Endothelial cell of umbilical vein (primary cell): ENCODE data around the gene IFITM5. TPM values are rescaled to one million over a fixed set of nuclear protein-coding genes. Genes with fewer than 3 reads are reported as not detected.

Source experiments
- BruUV-seq: library from RNA; stranded (reverse); fragments of 400-500 nt; replicated peaks from 2 replicates; lab custom pipeline; 2021; lab: Mats Ljungman, UMichigan
- CTCF ChIA-PET: fragments of 300-600, 350-600 bp; sonication (Branson Sonifier 250); formaldehyde crosslinking; loops from one replicate; lab custom pipeline; 2021; ENCODE audit warnings: antibody characterized with exemption, inconsistent platforms; lab: Charles Lee
- POLR2A ChIA-PET: fragments of 300-600, 350-600 bp; sonication (Branson Sonifier 250); formaldehyde crosslinking; loops from one replicate; lab custom pipeline; 2021; ENCODE audit warnings: antibody characterized with exemption, inconsistent platforms; lab: Charles Lee
- DNase-seq: peaks from one replicate; pipeline ENCODE4 v3.0.0-alpha.2; 2011; ENCODE audit warnings: low read depth, low spot score
- FAIRE-seq: peaks from 2 replicates; lab custom pipeline; 2011; peaks lifted over from hg19 to GRCh38; lab: Jason Lieb, UNC
- H2AFZ ChIP-seq: 2 replicates; pipeline ENCODE4 v1.6.0; 2012; ENCODE audit warnings: low read depth, low read length, control low read depth, inconsistent platforms
- H3K27ac ChIP-seq: 2 replicates; pipeline ENCODE4 v1.5.1; 2011; ENCODE audit warnings: low read depth, mild to moderate bottlenecking, control low read depth, low read length, moderate library complexity; ENCODE audit not compliant: insufficient read depth
- H3K27me3 ChIP-seq, 2 experiments: 2 replicates each; pipeline versions ENCODE4 v1.6.0 to v1.6.1; 2011; ENCODE audit warnings: low read length in 2 of 2, mixed read lengths in 1 of 2; ENCODE audit not compliant: control insufficient read depth in 2 of 2, insufficient read depth in 2 of 2
- H3K36me3 ChIP-seq, 2 experiments: 2 replicates in 1 of 2; 3 replicates in 1 of 2; pipeline ENCODE4 v1.5.1; 2011; ENCODE audit warnings: low read length in 2 of 2, mild to moderate bottlenecking in 1 of 2, moderate library complexity in 1 of 2; ENCODE audit not compliant: control insufficient read depth in 2 of 2, insufficient read depth in 2 of 2; ENCODE audit errors: extremely low read depth in 1 of 2
- H3K4me1 ChIP-seq: 3 replicates; pipeline ENCODE4 v1.5.1; 2011; ENCODE audit warnings: mild to moderate bottlenecking, low read length; ENCODE audit not compliant: control insufficient read depth, insufficient read depth; ENCODE audit errors: extremely low read depth
- H3K4me2 ChIP-seq: 2 replicates; pipeline ENCODE4 v1.6.1; 2011; ENCODE audit warnings: low read length, control low read depth, mixed read lengths; ENCODE audit not compliant: insufficient read depth
- H3K4me3 ChIP-seq, 3 experiments: fragments of 200-600 bp in 1 of 3; sonication (generic), shearing (Covaris generic) in 1 of 3; replicated peaks in 1 of 3; 2 replicates each; pipeline ENCODE4 v1.5.1; 2011 to 2016; ENCODE audit warnings: control low read depth in 3 of 3, low read length in 3 of 3, mild to moderate bottlenecking in 2 of 3, inconsistent platforms in 1 of 3, low read depth in 1 of 3, moderate library complexity in 1 of 3; ENCODE audit not compliant: insufficient read depth in 1 of 3
- H3K79me2 ChIP-seq: 2 replicates; pipeline ENCODE4 v1.6.0; 2012; ENCODE audit warnings: low read length, inconsistent platforms; ENCODE audit not compliant: control insufficient read depth, insufficient read depth
- H3K9ac ChIP-seq: replicated peaks from 2 replicates; pipeline ENCODE3; 2011; ENCODE audit warnings: low read length, control low read depth; ENCODE audit not compliant: insufficient read depth; ENCODE audit errors: extremely low read depth
- H3K9me1 ChIP-seq: replicated peaks from 3 replicates; pipeline ENCODE4 v1.6.0; 2011; ENCODE audit warnings: mild to moderate bottlenecking, low read length; ENCODE audit not compliant: control insufficient read depth, insufficient read depth; ENCODE audit errors: extremely low read depth
- H3K9me3 ChIP-seq: replicated peaks from 2 replicates; pipeline ENCODE4 v1.5.1; 2012; ENCODE audit warnings: low read length, inconsistent platforms; ENCODE audit not compliant: control insufficient read depth, insufficient read depth
- H4K20me1 ChIP-seq: replicated peaks from 2 replicates; pipeline ENCODE3; 2011; ENCODE audit warnings: mild to moderate bottlenecking, low read length; ENCODE audit not compliant: control insufficient read depth, insufficient read depth; ENCODE audit errors: extremely low read depth
- CTCF ChIP-seq, 2 donors: IDR thresholded peaks; 1 replicate in 1 of 2; 2 replicates in 1 of 2; pipeline ENCODE4 v1.5.1; 2011; ENCODE audit warnings: low read length in 2 of 2, mild to moderate bottlenecking in 2 of 2, moderate library complexity in 2 of 2, control low read depth in 1 of 2, inconsistent platforms in 1 of 2, low read depth in 1 of 2; ENCODE audit not compliant: insufficient read depth in 1 of 2; ENCODE audit errors: extremely low read depth in 1 of 2
- EZH2 ChIP-seq: IDR thresholded peaks from 2 replicates; pipeline ENCODE4 v1.6.1; 2012; ENCODE audit warnings: borderline replicate concordance, low read depth, mild to moderate bottlenecking, moderate library complexity, low read length, inconsistent platforms; ENCODE audit not compliant: severe bottlenecking
- FOS ChIP-seq: IDR thresholded peaks from 2 replicates; pipeline ENCODE4 v1.6.1; 2011; ENCODE audit warnings: mild to moderate bottlenecking, low read length, moderate library complexity, borderline replicate concordance; ENCODE audit not compliant: insufficient read depth
- GATA2 ChIP-seq: IDR thresholded peaks from 2 replicates; pipeline ENCODE4 v1.7.0; 2011; ENCODE audit warnings: low read depth, mild to moderate bottlenecking, moderate library complexity, mixed read lengths, low read length; ENCODE audit not compliant: insufficient read length, insufficient read depth
- JUN ChIP-seq: IDR thresholded peaks from 2 replicates; pipeline ENCODE4 v1.6.1; 2011; ENCODE audit warnings: borderline replicate concordance, low read depth; ENCODE audit not compliant: insufficient read length, insufficient read depth
- MAX ChIP-seq: IDR thresholded peaks from 2 replicates; pipeline ENCODE4 v1.6.1; 2011; ENCODE audit not compliant: insufficient read depth, insufficient read length
- MYC ChIP-seq: IDR thresholded peaks from one replicate; pipeline ENCODE4 v1.6.1; 2011; ENCODE audit warnings: mild to moderate bottlenecking, low read depth, low read length
- POLR2A ChIP-seq: IDR thresholded peaks from 2 replicates; pipeline ENCODE4 v1.6.1; 2012; ENCODE audit warnings: low read depth, mild to moderate bottlenecking, control low read depth, low read length
- POLR2AphosphoS5 ChIP-seq: IDR thresholded peaks from 2 replicates; pipeline ENCODE4 v1.6.1; 2012; ENCODE audit warnings: low read depth, mild to moderate bottlenecking, control low read depth, low read length, moderate library complexity; ENCODE audit not compliant: insufficient read depth
- dilution Hi-C: fragments of 300-500 bp; cut with MboI; formaldehyde crosslinking; loops from one replicate; pipeline ENCODE4 v1.15.0; 2019; ENCODE audit warnings: low sequenced_read_pairs; ENCODE audit not compliant: extremely low pct_ligation_motif_present
- intact Hi-C: fragments of 100-400 bp; cut with micrococcal nuclease; formaldehyde crosslinking; loops from one replicate; pipeline ENCODE4 v1.10.0; 2022
- polyA plus RNA-seq, 4 experiments: library from polyadenylated mRNA; depleted of rRNA in 3 of 4; stranded (reverse) in 3 of 4; unstranded in 1 of 4; fragments of >200 nt; gene quantifications; 2 replicates each; pipeline versions ENCODE4 v1.2.1 to v1.2.3, GENCODE V29; 2011 to 2012; ENCODE audit warnings: missing spikeins in 1 of 4
- total RNA-seq: library from RNA; stranded (reverse); gene quantifications from 2 replicates; pipeline ENCODE4 v1.2.3, GENCODE V29; 2021

Gene IFITM5
- total and polyA plus RNA-seq, 2 donors (not counting 3 experiments of a cell fraction or from before 2014, with no cell fraction given): not detected

- Histone ChIP-seq H3K27ac (no peak overlapping the region), H3K9me3 (no peaks in the 10 kb centered on the region), H3K9ac (no peak overlapping the region), H3K4me1 (peaks cover 16% of the 10 kb centered on the region), H2AFZ (no peak overlapping the region), H3K36me3 (no peaks in the 10 kb centered on the region), H3K4me3 (no peak overlapping the region), H3K9me1 (no peaks in the 10 kb centered on the region), H3K79me2 (no peaks in the 10 kb centered on the region), H3K27me3 (no peaks in the 10 kb centered on the region), H3K4me2 (no peak overlapping the region), H4K20me1 (no peaks in the 10 kb centered on the region)
- dilution Hi-C loops (no loop called here), intact Hi-C loops (no loop called here)
- BruUV-seq: no TSS peak
- ChIA-PET CTCF (interaction anchor here (1.6 kb wide), 1 partner anchor 10 kb away, joined by 3 read pairs; no protein-coding TSS in a partner anchor), POLR2A (no interaction called here)
- TF ChIP-seq EZH2 (no peak), MYC (no peak), MAX (no peak), POLR2AphosphoS5 (no peak), GATA2 (no peak), POLR2A (no peak), CTCF (IDR thresholded peaks at IDR 0.05; ENCODE audit: extremely low read depth in 1 of 2, insufficient read depth in 1 of 2, low read depth in 1 of 2, low read length in 2 of 2) (no peak), JUN (no peak), FOS (no peak)
- DNase-seq (no peak), FAIRE-seq (no peak)
Measured at GRCh38 chr11:330307-330693, 31.0 kb upstream of the IFITM5 start.
